SK-N-MC (cell line): Measurements from ENCODE around the gene RIMBP3B.
"Not testable (repeated sequence)": the region's sequence is repeated elsewhere in the genome, so short reads cannot be mapped to it uniquely, and the experiment has no call there.

Experiments
- EZH2 ChIP-seq: fragments of 200-600 bp; sonication (generic); IDR thresholded peaks from one replicate; pipeline ENCODE4 v1.6.1; 2017; ENCODE audit warnings: antibody characterized with exemption
- FOXP2 ChIP-seq: optimal IDR thresholded peaks from 2 replicates; pipeline ENCODE3; 2011; ENCODE audit warnings: mild to moderate bottlenecking, moderate library complexity; ENCODE audit not compliant: insufficient read depth; ENCODE audit errors: extremely low read length, control extremely low read depth

DNA sequence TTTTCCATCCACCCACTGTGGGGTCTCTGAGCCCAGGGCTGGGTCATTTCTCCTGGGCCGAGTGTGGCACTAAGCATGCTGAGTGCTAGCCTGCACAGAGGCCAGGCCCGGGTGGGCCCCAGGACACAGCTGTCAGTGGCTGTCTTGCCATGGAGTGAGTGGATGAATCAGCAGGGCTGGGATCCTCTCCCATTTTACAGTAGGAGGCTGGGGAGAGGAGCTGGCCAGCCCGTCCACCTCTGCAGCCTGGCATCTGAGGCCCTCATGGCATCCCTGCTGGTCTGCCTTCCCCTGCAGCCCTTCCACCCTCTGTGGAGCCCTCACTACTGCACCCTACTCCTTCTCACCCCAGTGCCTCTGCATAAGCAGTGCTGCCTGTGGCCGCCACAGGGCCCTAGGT lies 21.1 kb upstream of the RIMBP3B start:
- not testable (repeated sequence) for TF ChIP-seq EZH2, FOXP2
